Transverse colon (tissue), 4 donors: Measurements from ENCODE around the gene HOXB4. TPM values are rescaled to one million over a fixed set of nuclear protein-coding genes. Genes with fewer than 3 reads are reported as not detected.

Experiments used
- DNase-seq: peaks from one replicate; pipeline ENCODE4 v3.0.0-alpha.2; 2019
- H3K27ac ChIP-seq, 4 donors: fragments of 200-600 bp; sonication (generic); 2 replicates each; pipeline ENCODE4 v1.5.1; 2016 to 2018; ENCODE audit warnings: inconsistent platforms in 4 of 4
- H3K27me3 ChIP-seq: fragments of 200-600 bp; sonication (generic); 2 replicates; pipeline ENCODE4 v1.5.1; 2017; ENCODE audit warnings: inconsistent platforms
- H3K36me3 ChIP-seq, 4 donors: fragments of 200-600 bp; sonication (generic); 2 replicates each; pipeline ENCODE4 v1.5.1; 2017 to 2019; ENCODE audit warnings: inconsistent platforms in 4 of 4
- H3K4me1 ChIP-seq, 4 donors: fragments of 200-600 bp; sonication (generic); 2 replicates each; pipeline ENCODE4 v1.5.1; 2017 to 2020; ENCODE audit warnings: inconsistent platforms in 4 of 4
- H3K4me3 ChIP-seq, 4 donors: fragments of 200-600 bp; sonication (generic); 1 replicate in 1 of 4; 2 replicates in 3 of 4; pipeline versions ENCODE4 v1.5.1 to v1.6.1; 2017 to 2019; ENCODE audit warnings: inconsistent platforms in 4 of 4
- H3K9me3 ChIP-seq, 2 donors: fragments of 200-600 bp; sonication (generic); 2 replicates each; pipeline ENCODE4 v1.5.1; 2017 to 2019; ENCODE audit warnings: inconsistent platforms in 2 of 2
- CTCF ChIP-seq, 5 experiments: fragments of 200-600 bp in 3 of 5; fragments of 450-650 bp in 2 of 5; sonication (generic) in 3 of 5; IDR thresholded peaks; 1 replicate in 2 of 5; 2 replicates in 3 of 5; pipeline ENCODE4 v1.5.1; 2016 to 2017; ENCODE audit warnings: antibody characterized with exemption in 5 of 5, inconsistent platforms in 3 of 5, mild to moderate bottlenecking in 2 of 5, moderate library complexity in 1 of 5
- EP300 ChIP-seq: sonication (generic); formaldehyde crosslinking; IDR thresholded peaks from one replicate; pipeline ENCODE4 v1.6.1; 2017; ENCODE audit warnings: antibody characterized with exemption, low read depth
- POLR2A ChIP-seq: fragments of 450-650 bp; IDR thresholded peaks from one replicate; pipeline ENCODE4 v1.6.1; 2016; ENCODE audit warnings: antibody characterized with exemption, mild to moderate bottlenecking, moderate library complexity
- POLR2AphosphoS5 ChIP-seq, 3 donors: sonication (generic); formaldehyde crosslinking; IDR thresholded peaks; one replicate each; pipeline ENCODE4 v1.6.1; 2016; ENCODE audit warnings: antibody characterized with exemption in 3 of 3
- WGBS, 2 donors: methylation state at CpG; one replicate each; pipeline ENCODE4 v1.1.5; 2018; ENCODE audit warnings: low coverage in 1 of 2; 5-methylcytosine and 5-hydroxymethylcytosine counted together
- in situ Hi-C, 4 donors: fragments of 200-750 bp; cut with MboI; loops; one replicate each; pipeline versions ENCODE4 v1.15.0 to v1.15.1; 2017; ENCODE audit warnings: low sequenced_read_pairs in 3 of 4, low pct_ligation_motif_present in 1 of 4, low pct_unique_long_range_greater_than_20kb in 1 of 4
- intact Hi-C: fragments of 100-400 bp; cut with DNase I; formaldehyde crosslinking; loops from one replicate; pipeline ENCODE4 v1.15.1; 2023; ENCODE audit warnings: low total_unique reads
- total RNA-seq, 4 donors: library from RNA; depleted of rRNA; stranded (reverse); fragments of >200 nt; gene quantifications; one replicate each; pipeline ENCODE4 v1.1.0, GENCODE V29; 2016

Gene HOXB4
- total RNA-seq, 4 donors from 2014 or later, result 1.9 to 4.8 (median 2.0) TPM; not detected in 1

DNA sequence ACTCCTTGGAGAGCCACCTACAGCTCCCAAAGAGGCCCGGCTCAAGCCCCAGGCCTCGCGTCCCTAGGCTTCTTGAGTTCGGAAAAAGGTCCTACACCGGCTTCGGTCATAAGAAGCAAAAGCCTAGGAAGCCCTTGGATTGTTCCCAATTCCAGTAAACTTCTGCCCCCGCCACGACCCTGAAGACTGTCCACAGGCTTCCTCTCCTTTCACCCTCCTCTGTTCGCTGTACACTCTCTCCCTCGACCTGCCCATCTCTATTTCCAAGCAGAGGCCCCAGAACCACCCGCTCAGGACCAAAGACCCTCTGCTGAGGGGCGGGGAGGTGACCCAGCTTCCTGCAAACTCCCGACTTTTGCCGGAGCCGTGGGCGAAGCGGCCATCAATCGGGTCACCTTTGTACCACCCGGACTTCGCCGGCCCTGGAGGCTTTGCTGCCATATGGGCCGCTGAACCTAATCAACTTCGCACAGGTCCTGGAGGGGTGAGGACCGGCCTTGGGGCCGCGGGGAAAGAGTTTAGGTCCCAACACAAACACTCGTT, 36.0 kb downstream of the HOXB4 start:
- Histone ChIP-seq H3K4me1 (peaks cover 18 to 45% (median 22%) of the 10 kb centered on the region in 4 donors), H3K36me3 (no peaks in the 10 kb centered on the region), H3K27ac (peak overlapping the region; percentile 89 to 95 (median 94)), H3K4me3 (peak overlapping the region; percentile 45 to 74 (median 60)), H3K9me3 (no peaks in the 10 kb centered on the region), H3K27me3 (peaks cover 17% of the 10 kb centered on the region)
- intact Hi-C loops (loop anchor here (5.0 kb wide), 2 partner anchors 35 to 50 kb away; partner anchors contain the start of gene HOXB4), in situ Hi-C loops (no loop called here)
- TF ChIP-seq POLR2AphosphoS5 (IDR thresholded peaks at IDR 0.05), result no peak
- TF ChIP-seq EP300, result no peak
- no peak for TF ChIP-seq POLR2A
- no peak for TF ChIP-seq CTCF (IDR thresholded peaks at IDR 0.05)
- 33 to 51% methylated on average over 8 to 27 of the region's 27 CpGs for WGBS, 2 donors
- no peak for DNase-seq

- peaks cover 15 to 40% (median 18%) of the 10 kb centered on the region in 4 donors for H3K4me1 ChIP-seq
- intact Hi-C loops (loop anchor here (5.0 kb wide), 2 partner anchors 36 to 49 kb away; partner anchors contain the start of gene HOXB4), in situ Hi-C loops (no loop called here)
- peak overlapping the region; percentile 45 to 74 (median 60) for H3K4me3 ChIP-seq
- H3K9me3 ChIP-seq, result no peaks in the 10 kb centered on the region
- peak; percentile 47 for DNase-seq
- 42 to 53% methylated on average over 7 to 35 of the region's 36 CpGs for WGBS, 2 donors
- TF ChIP-seq EP300, result no peak
- TF ChIP-seq POLR2AphosphoS5 (IDR thresholded peaks at IDR 0.05), result peak in 2 of 3 donors; percentile 49 to 67
- TF ChIP-seq POLR2A, result no peak
- H3K36me3 ChIP-seq, result no peaks in the 10 kb centered on the region
- peak overlapping the region; percentile 89 to 95 (median 94) for H3K27ac ChIP-seq
- peaks cover 17% of the 10 kb centered on the region for H3K27me3 ChIP-seq
Measured at GRCh38 chr17:48541577-48542113, 36.5 kb downstream of the HOXB4 start.

- in situ Hi-C loops, result no loop called here
- Histone ChIP-seq H3K4me3 (peak overlapping the region; percentile 45 to 68 (median 49)), H3K27me3 (peaks cover 17% of the 10 kb centered on the region), H3K9me3 (no peaks in the 10 kb centered on the region), H3K27ac (peak overlapping the region; percentile 89 to 95 (median 94)), H3K36me3 (no peaks in the 10 kb centered on the region), H3K4me1 (peaks cover 10 to 34% (median 13%) of the 10 kb centered on the region in 4 donors)
- WGBS, 2 donors, result 50 to 61% methylated on average over 10 to 12 of the region's 12 CpGs
- no peak for DNase-seq
- no peak for TF ChIP-seq POLR2A
- TF ChIP-seq POLR2AphosphoS5 (IDR thresholded peaks at IDR 0.05), result no peak
- no peak for TF ChIP-seq EP300
- TF ChIP-seq CTCF (IDR thresholded peaks at IDR 0.05), result no peak
- intact Hi-C loops, result loop anchor here (5.0 kb wide), 2 partner anchors 36 to 49 kb away; partner anchors contain the start of gene HOXB4
Measured at GRCh38 chr17:48541036-48541576, 37.0 kb downstream of the HOXB4 start.

DNA sequence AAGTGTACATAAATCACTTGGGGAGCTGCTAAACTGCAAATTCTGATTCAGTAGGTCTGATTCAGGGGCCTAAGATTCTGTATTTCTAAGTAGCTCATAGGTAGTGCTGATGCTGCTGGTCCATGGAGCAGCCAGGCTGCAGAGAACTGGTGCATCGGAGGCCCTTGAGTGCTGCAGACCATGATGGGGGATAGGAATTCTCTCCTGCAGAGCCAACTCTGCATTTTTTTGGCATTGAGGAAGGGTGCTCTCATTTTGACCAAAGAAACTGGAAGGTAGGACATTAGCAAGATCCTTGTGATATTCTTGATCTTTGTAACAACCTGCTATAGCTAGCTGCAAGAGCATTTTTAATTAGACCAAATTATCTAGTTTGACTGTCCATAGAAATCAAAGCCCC, 37.9 kb downstream of the HOXB4 start:
- peaks cover 17% of the 10 kb centered on the region for H3K27me3 ChIP-seq
- H3K4me1 ChIP-seq, result peaks cover 3 to 25% (median 5%) of the 10 kb centered on the region in 4 donors
- in situ Hi-C loops (no loop called here), intact Hi-C loops (loop anchor here (5.0 kb wide), 2 partner anchors 37 to 48 kb away; partner anchors contain the start of gene HOXB4)
- no peaks in the 10 kb centered on the region for H3K36me3 ChIP-seq
- no peaks in the 10 kb centered on the region for H3K9me3 ChIP-seq
- peak overlapping the region in 3 of 4 donors; percentile 89 to 95 (median 94) for H3K27ac ChIP-seq
- no peak overlapping the region for H3K4me3 ChIP-seq
- 93% methylated on average over 1 of the region's 1 CpG; no CpG with 5 or more reads in 1 of the 2 donors for WGBS, 2 donors
- DNase-seq, result no peak
- TF ChIP-seq EP300 (no peak), POLR2A (no peak), CTCF (IDR thresholded peaks at IDR 0.05) (no peak), POLR2AphosphoS5 (IDR thresholded peaks at IDR 0.05) (no peak)
